Liver (tissue), 3 donors: ENCODE data around the gene VTN.

Source experiments
- CTCF ChIP-seq: fragments of 150-350 bp; IDR thresholded peaks from 2 replicates; pipeline ENCODE4 v1.5.1; 2017; ENCODE audit warnings: improper control_type of control experiment, low read depth, low read length; ENCODE audit not compliant: missing input control
- EGR1 ChIP-seq, 2 donors: IDR thresholded peaks; 2 replicates each; pipeline ENCODE4 v1.6.1; 2016 to 2018; ENCODE audit warnings: antibody characterized with exemption in 2 of 2, low read depth in 2 of 2
- RAD21 ChIP-seq, 2 donors: IDR thresholded peaks; 2 replicates each; pipeline ENCODE4 v1.6.1; 2016; ENCODE audit warnings: antibody characterized with exemption in 2 of 2, mild to moderate bottlenecking in 2 of 2
- REST ChIP-seq: IDR thresholded peaks from 2 replicates; pipeline ENCODE4 v1.6.1; 2016; ENCODE audit warnings: antibody characterized with exemption, mild to moderate bottlenecking
- SP1 ChIP-seq: IDR thresholded peaks from 2 replicates; pipeline ENCODE4 v1.6.1; 2018; ENCODE audit warnings: antibody characterized with exemption, mild to moderate bottlenecking
- YY1 ChIP-seq: IDR thresholded peaks from 2 replicates; pipeline ENCODE4 v1.6.1; 2016; ENCODE audit warnings: antibody characterized with exemption, mild to moderate bottlenecking
- donor health status: healthy.
- donor health status: healthy.

DNA sequence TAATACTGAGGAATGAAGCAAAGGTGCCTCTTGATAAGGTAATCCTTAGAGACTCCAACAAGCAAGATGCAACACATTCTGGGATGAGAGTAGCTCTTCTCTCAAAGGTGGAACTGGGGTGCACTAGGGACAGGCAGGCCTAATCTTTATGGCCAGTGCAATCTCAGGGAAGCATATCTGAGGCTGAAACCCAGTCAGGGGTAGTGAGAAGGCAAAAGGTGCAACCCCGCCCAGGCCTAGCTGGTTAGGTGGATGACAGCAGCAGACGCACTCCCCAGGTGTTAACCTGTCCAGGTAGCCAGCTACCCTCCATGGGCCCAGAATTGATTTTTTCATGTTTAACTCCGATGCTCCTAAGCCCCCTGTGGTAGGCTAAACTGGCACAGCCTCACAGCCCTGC, 45.8 kb upstream of the VTN start:
- no peak for TF ChIP-seq CTCF
- no peak for TF ChIP-seq YY1
- no peak for TF ChIP-seq SP1
- no peak for TF ChIP-seq EGR1 (IDR thresholded peaks at IDR 0.05; ENCODE audit: low read depth in 2 of 2)
- TF ChIP-seq RAD21 (IDR thresholded peaks at IDR 0.05) = no peak
- no peak for TF ChIP-seq REST
